ENCODE results near the gene IL1RAPL2.

GRCh38 chrX:105755109-105755508 lies 1189.1 kb downstream of the IL1RAPL2 start:
- TF ChIP-seq POLR2A (IDR thresholded peaks at IDR 0.05; ENCODE audit: extremely low read depth, insufficient read length) (no peak), CTCF (IDR thresholded peaks at IDR 0.05; ENCODE audit: low read depth, low read length) (no peak), MAX (IDR thresholded peaks at IDR 0.05; ENCODE audit: low read depth, low read length) (no peak), MYC (IDR thresholded peaks at IDR 0.05; ENCODE audit: low read depth, low read length) (no peak)

Data from NB4 (cell line).